IPS DF 4.7 (cell line): ENCODE data around the gene MCM5.

Source experiments
- DNase-seq: peaks from one replicate; pipeline ENCODE4 v3.0.0-alpha.2; 2013; ENCODE audit warnings: low spot score; ENCODE audit errors: extremely low read depth

MCM5 gene

GRCh38 chr22:35401863-35402262, 1.9 kb downstream of the MCM5 start:
- DNase-seq = no peak

GRCh38 chr22:35403356-35403755, 3.4 kb downstream of the MCM5 start:
- no peak for DNase-seq

GRCh38 chr22:35404176-35404575, 4.2 kb downstream of the MCM5 start:
- no peak for DNase-seq

- DNase-seq = no peak
These were observed 6.5 kb downstream of the MCM5 start for GRCh38 chr22:35406443-35406842.

- DNase-seq = no peak
These were observed 7.4 kb downstream of the MCM5 start for GRCh38 chr22:35407362-35407761.

GRCh38 chr22:35409783-35410662, 10.1 kb downstream of the MCM5 start:
- no peak for DNase-seq

- no peak for DNase-seq
These were observed 10.7 kb downstream of the MCM5 start for GRCh38 chr22:35410663-35411034.

GRCh38 chr22:35411102-35411501, 11.2 kb downstream of the MCM5 start:
- DNase-seq = no peak

GRCh38 chr22:35413624-35414023, 13.7 kb downstream of the MCM5 start:
- DNase-seq = no peak

- no peak for DNase-seq
These were observed 17.7 kb downstream of the MCM5 start for GRCh38 chr22:35417606-35418005.

GRCh38 chr22:35418088-35418487, 18.1 kb downstream of the MCM5 start:
- DNase-seq = no peak

- no peak for DNase-seq
These were observed 18.8 kb downstream of the MCM5 start for GRCh38 chr22:35418731-35419130.

GRCh38 chr22:35419756-35420155, 19.8 kb downstream of the MCM5 start:
- no peak for DNase-seq

- no peak for DNase-seq
These were observed 21.2 kb downstream of the MCM5 start for GRCh38 chr22:35421121-35421520.

- no peak for DNase-seq
These were observed 22.2 kb downstream of the MCM5 start for GRCh38 chr22:35422145-35422544.

- DNase-seq = no peak
These were observed 23.0 kb downstream of the MCM5 start for GRCh38 chr22:35422936-35423335.

- no peak for DNase-seq
These were observed 24.1 kb downstream of the MCM5 start for GRCh38 chr22:35424081-35424480.

- no peak for DNase-seq
These were observed 24.8 kb downstream of the MCM5 start for GRCh38 chr22:35424761-35425160.

- DNase-seq = no peak
These were observed 25.6 kb downstream of the MCM5 start for GRCh38 chr22:35425546-35425945.

- no peak for DNase-seq
These were observed 26.2 kb downstream of the MCM5 start for GRCh38 chr22:35425971-35426800.

GRCh38 chr22:35426801-35427140, 26.8 kb downstream of the MCM5 start:
- no peak for DNase-seq

GRCh38 chr22:35430897-35431322, 31.0 kb downstream of the MCM5 start:
- no peak for DNase-seq
